GM19099 (cell line): ENCODE data around the gene FGD1.

ENCODE experiments used
- POLR2A ChIP-seq: IDR thresholded peaks from 3 replicates; pipeline ENCODE4 v1.6.1; 2011; ENCODE audit warnings: low read depth; ENCODE audit not compliant: insufficient read length; ENCODE audit errors: extremely low read depth

The FGD1 gene

GRCh38 chrX:54427837-54428424 lies 68.1 kb downstream of the FGD1 start:
- no peak for TF ChIP-seq POLR2A

- TF ChIP-seq POLR2A, result no peak
These were observed 72.7 kb downstream of the FGD1 start for GRCh38 chrX:54423161-54423888.

- no peak for TF ChIP-seq POLR2A
These were observed 73.9 kb downstream of the FGD1 start for GRCh38 chrX:54422168-54422567.

- TF ChIP-seq POLR2A, result no peak
These were observed 76.3 kb downstream of the FGD1 start for GRCh38 chrX:54419559-54420302.

- no peak for TF ChIP-seq POLR2A
These were observed 79.1 kb downstream of the FGD1 start for GRCh38 chrX:54416965-54417364.

- no peak for TF ChIP-seq POLR2A
These were observed 80.3 kb downstream of the FGD1 start for GRCh38 chrX:54415534-54416350.

GRCh38 chrX:54413753-54414152 lies 82.3 kb downstream of the FGD1 start:
- no peak for TF ChIP-seq POLR2A

- no peak for TF ChIP-seq POLR2A
These were observed 84.3 kb downstream of the FGD1 start for GRCh38 chrX:54411732-54412131.

- TF ChIP-seq POLR2A, result no peak
These were observed 88.8 kb downstream of the FGD1 start for GRCh38 chrX:54407266-54407665.

- no peak for TF ChIP-seq POLR2A
These were observed 98.9 kb downstream of the FGD1 start for GRCh38 chrX:54397113-54397512.
